SK-N-SH (cell line): ENCODE data around the gene ZNF557. TPM values are rescaled to one million over a fixed set of nuclear protein-coding genes. Genes with fewer than 3 reads are reported as not detected.
A peak's percentile ranks its signal among the peaks of the same experiment; 100 is the strongest.

Experiments used
- CTCF ChIA-PET: fragments of 300-600, 350-600 bp; formaldehyde crosslinking; extraction: SDS; loops from one replicate; lab custom pipeline; 2021; lab: Yijun Ruan, JAX
- POLR2A ChIA-PET: fragments of 350-600 bp; sonication (Branson Sonifier 250); formaldehyde crosslinking; extraction: SDS; loops from one replicate; lab custom pipeline; 2020; ENCODE audit warnings: antibody characterized with exemption, inconsistent platforms; lab: Yijun Ruan, JAX
- DNase-seq: peaks from one replicate; pipeline ENCODE4 v3.0.0; 2012
- H2AFZ ChIP-seq: fragments of 200-600 bp; sonication (generic); 2 replicates; pipeline ENCODE4 v1.8.1; 2016; ENCODE audit warnings: antibody characterized with exemption, mild to moderate bottlenecking, low read depth
- H3F3A ChIP-seq: fragments of 200-600 bp; sonication (generic); replicated peaks from 2 replicates; pipeline ENCODE3; 2016; ENCODE audit warnings: antibody characterized with exemption, mild to moderate bottlenecking; ENCODE audit not compliant: insufficient read depth
- H3K27ac ChIP-seq, 2 experiments: fragments of 200-500 bp in 1 of 2; fragments of 200-600 bp in 1 of 2; sonication (Bioruptor generic) in 1 of 2; sonication (generic), shearing (Covaris generic) in 1 of 2; 2 replicates each; pipeline versions ENCODE4 v1.5.1 to v1.6.1; 2014 to 2016; ENCODE audit warnings: low read depth in 2 of 2, inconsistent platforms in 1 of 2, low read length in 1 of 2, mild to moderate bottlenecking in 1 of 2, mixed read lengths in 1 of 2
- H3K27me3 ChIP-seq: fragments of 200-600 bp; sonication (generic), shearing (Covaris generic); 2 replicates; pipeline ENCODE4 v1.6.1; 2016; ENCODE audit warnings: mixed run types; ENCODE audit not compliant: insufficient read depth
- H3K36me3 ChIP-seq, 2 experiments: fragments of 200-500 bp in 1 of 2; fragments of 200-600 bp in 1 of 2; sonication (Bioruptor generic) in 1 of 2; sonication (generic) in 1 of 2; replicated peaks in 1 of 2; 2 replicates each; pipeline versions ENCODE3 to v1.5.1; 2014 to 2016; ENCODE audit warnings: low read length in 1 of 2, mild to moderate bottlenecking in 1 of 2; ENCODE audit not compliant: insufficient read depth in 2 of 2, control insufficient read depth in 1 of 2
- H3K4me1 ChIP-seq, 2 experiments: fragments of 200-500 bp in 1 of 2; fragments of 200-600 bp in 1 of 2; sonication (Bioruptor generic) in 1 of 2; sonication (generic), shearing (Covaris generic) in 1 of 2; 2 replicates each; pipeline versions ENCODE4 v1.5.1 to v1.6.1; 2014 to 2016; ENCODE audit warnings: low read depth in 1 of 2, low read length in 1 of 2, mixed run types in 1 of 2; ENCODE audit not compliant: insufficient read depth in 2 of 2, control insufficient read depth in 1 of 2
- H3K4me2 ChIP-seq: fragments of 200-600 bp; sonication (generic), shearing (Covaris generic); 2 replicates; pipeline ENCODE4 v1.6.1; 2017; ENCODE audit warnings: mixed run types
- H3K4me3 ChIP-seq, 2 experiments: fragments of 200-500 bp in 1 of 2; fragments of 200-600 bp in 1 of 2; sonication (Bioruptor generic) in 1 of 2; sonication (generic), shearing (Covaris generic) in 1 of 2; 2 replicates each; pipeline versions ENCODE4 v1.5.1 to v1.8.1; 2014 to 2016; ENCODE audit warnings: low read depth in 2 of 2, inconsistent platforms in 1 of 2, low read length in 1 of 2, mild to moderate bottlenecking in 1 of 2, mixed read lengths in 1 of 2, moderate library complexity in 1 of 2
- H3K79me2 ChIP-seq: fragments of 200-600 bp; sonication (generic); 2 replicates; pipeline ENCODE4 v1.8.1; 2017; ENCODE audit warnings: mild to moderate bottlenecking; ENCODE audit not compliant: insufficient read depth
- H3K9ac ChIP-seq: fragments of 200-600 bp; sonication (generic); 2 replicates; pipeline ENCODE4 v1.6.1; 2017; ENCODE audit warnings: mixed run types
- H3K9me2 ChIP-seq: fragments of 200-600 bp; sonication (generic); 2 replicates; pipeline ENCODE4 v1.6.1; 2017; ENCODE audit warnings: mixed run types
- H3K9me3 ChIP-seq: fragments of 200-600 bp; sonication (generic); 2 replicates; pipeline ENCODE4 v1.6.1; 2017; ENCODE audit warnings: mixed run types, mild to moderate bottlenecking, moderate library complexity
- H4K20me1 ChIP-seq: fragments of 200-600 bp; sonication (generic); 2 replicates; pipeline ENCODE4 v1.6.1; 2017; ENCODE audit warnings: mild to moderate bottlenecking, mixed run types; ENCODE audit not compliant: insufficient read depth
- CHD2 ChIP-seq: fragments of 150-350 bp; IDR thresholded peaks from 2 replicates; pipeline ENCODE4 v1.6.1; 2018; ENCODE audit warnings: low read length; ENCODE audit not compliant: partially characterized antibody
- EP300 ChIP-seq, 2 experiments: IDR thresholded peaks; 2 replicates each; pipeline versions ENCODE4 v1.4.0 to v1.6.1; 2012; ENCODE audit warnings: borderline replicate concordance in 1 of 2, low read depth in 1 of 2, low read length in 1 of 2
- EZH2phosphoT487 ChIP-seq: fragments of 200-600 bp; sonication (generic); IDR thresholded peaks from 2 replicates; pipeline ENCODE4 v1.6.1; 2017; ENCODE audit warnings: low read depth, mixed run types, mild to moderate bottlenecking, antibody characterized with exemption, moderate library complexity, borderline replicate concordance
- FOSL2 ChIP-seq: IDR thresholded peaks from 2 replicates; pipeline ENCODE4 v1.4.0; 2012; ENCODE audit warnings: low read depth, mild to moderate bottlenecking, moderate library complexity, borderline replicate concordance
- GABPA ChIP-seq: IDR thresholded peaks from 2 replicates; pipeline ENCODE4 v1.4.0; 2012; ENCODE audit warnings: low read depth, mild to moderate bottlenecking
- IRF3 ChIP-seq: fragments of 150-350 bp; IDR thresholded peaks from 2 replicates; pipeline ENCODE4 v1.6.1; 2016; ENCODE audit warnings: mild to moderate bottlenecking, low read depth, low read length
- JUND ChIP-seq: IDR thresholded peaks from 2 replicates; pipeline ENCODE4 v1.4.0; 2012
- MXI1 ChIP-seq: IDR thresholded peaks from 2 replicates; pipeline ENCODE4 v1.6.1; 2012; ENCODE audit warnings: mild to moderate bottlenecking, low read depth, low read length, improper control_type of control experiment
- NRF1 ChIP-seq: IDR thresholded peaks from 2 replicates; pipeline ENCODE4 v1.6.1; 2012; ENCODE audit warnings: low read depth, mild to moderate bottlenecking, low read length
- POLR2AphosphoS5 ChIP-seq: IDR thresholded peaks from 2 replicates; pipeline ENCODE4 v1.6.1; 2012; ENCODE audit warnings: low read depth, low read length
- RFX5 ChIP-seq: IDR thresholded peaks from 2 replicates; pipeline ENCODE4 v1.6.1; 2012; ENCODE audit warnings: mild to moderate bottlenecking, improper control_type of control experiment, low read length
- RXRA ChIP-seq: IDR thresholded peaks from 2 replicates; pipeline ENCODE4 v1.4.0; 2012; ENCODE audit warnings: low read depth, mild to moderate bottlenecking, borderline replicate concordance
- SMC3 ChIP-seq: IDR thresholded peaks from 2 replicates; pipeline ENCODE4 v1.6.1; 2012; ENCODE audit warnings: low read depth, low read length, improper control_type of control experiment
- TEAD4 ChIP-seq: IDR thresholded peaks from 2 replicates; pipeline ENCODE4 v1.4.0; 2012; ENCODE audit warnings: mild to moderate bottlenecking, borderline replicate concordance; ENCODE audit not compliant: insufficient read depth
- USF1 ChIP-seq: IDR thresholded peaks from 2 replicates; pipeline ENCODE4 v1.4.0; 2012; ENCODE audit warnings: low read depth, borderline replicate concordance
- YY1 ChIP-seq: IDR thresholded peaks from 2 replicates; pipeline ENCODE4 v1.4.0; 2012; ENCODE audit warnings: low read depth, mild to moderate bottlenecking
- WGBS: methylation state at CpG from one replicate; pipeline ENCODE4 v1.1.6; 2017; ENCODE audit warnings: low lambda C conversion rate; 5-methylcytosine and 5-hydroxymethylcytosine counted together
- polyA plus RNA-seq, 3 experiments: library from polyadenylated mRNA; depleted of rRNA; stranded (reverse); fragments of >200 nt; gene quantifications; 2 replicates each; pipeline ENCODE4 v1.2.3, GENCODE V29; 2012

ZNF557 gene
- polyA plus RNA-seq, 1 of the 3 experiments (the other 2 are of a cell fraction): 2.3 TPM

- POLR2A ChIA-PET: no interaction called here
- 0 out of 2 replicates have a peak overlapping the region, but pooled peaks have one; percentile 35 for H2AFZ ChIP-seq
- no peaks in the 10 kb centered on the region for H3K9me2 ChIP-seq
- no peaks in the 10 kb centered on the region for H3K36me3 ChIP-seq
- H3K27me3 ChIP-seq: no peaks in the 10 kb centered on the region
- H4K20me1 ChIP-seq: no peaks in the 10 kb centered on the region
- no peak overlapping the region for H3K27ac ChIP-seq
- peaks cover 0 to 2% of the 10 kb centered on the region in 2 experiments; a peak in 2 of 4 replicates for H3K4me1 ChIP-seq
- 48% methylated on average over 19 of the region's 19 CpGs for WGBS
- CTCF ChIA-PET: interaction anchor here (0.5 to 4.8 kb wide), 39 partner anchors 9 to 719 kb away, joined by 3 to 75 read pairs (median 5); partner anchors contain the start of genes TRAPPC5 and ZNF557
- no peak overlapping the region for H3K4me3 ChIP-seq
- no peaks in the 10 kb centered on the region for H3K9me3 ChIP-seq
- H3F3A ChIP-seq: peaks cover 6% of the 10 kb centered on the region
- H3K79me2 ChIP-seq: no peaks in the 10 kb centered on the region
- TF ChIP-seq IRF3 (no peak), TEAD4 (no peak), RXRA (no peak), EZH2phosphoT487 (no peak), RFX5 (no peak), FOSL2 (no peak), NRF1 (no peak), MXI1 (no peak), SMC3 (no peak), POLR2AphosphoS5 (no peak), YY1 (no peak), EP300 (IDR thresholded peaks at IDR 0.05; ENCODE audit: borderline replicate concordance in 1 of 2, low read depth in 1 of 2, low read length in 1 of 2) (no peak), CHD2 (no peak), USF1 (no peak), GABPA (no peak), JUND (no peak)
- TF ChIP-seq, all 33 proteins: peak for 0
- no peak for DNase-seq
- Histone ChIP-seq H3K9ac (no peak overlapping the region), H3K4me2 (no peak overlapping the region)
These were observed 32.2 kb downstream of the ZNF557 start for GRCh38 chr19:7101498-7102253.
